K562 (cell line): Measurements from ENCODE around the gene HIPK1. TPM values are rescaled to one million over a fixed set of nuclear protein-coding genes. Genes with fewer than 3 reads are reported as not detected.

Experiments
- ATAC-seq: fragments of 200-7000 bp; cut with Tn5 transposase; 3 replicates; pipeline ENCODE4 v1.9.1; 2020; ENCODE audit warnings: moderate library complexity
- BruUV-seq: library from RNA; stranded (reverse); fragments of 400-500 nt; replicated peaks from 2 replicates; lab custom pipeline; 2021; lab: Mats Ljungman, UMichigan
- CTCF ChIA-PET: fragments of 300-600 bp; formaldehyde crosslinking; extraction: SDS; loops from one replicate; lab custom pipeline; 2021; ENCODE audit warnings: low intra/inter-chr PET ratio; lab: Yijun Ruan, JAX
- POLR2A ChIA-PET: fragments of 300-600, 350-650 bp; sonication (Branson Sonifier 250); formaldehyde crosslinking; extraction: SDS; loops from one replicate; lab custom pipeline; 2021; ENCODE audit warnings: antibody characterized with exemption, inconsistent platforms; lab: Yijun Ruan, JAX
- DNase-seq, 4 experiments: peaks; one replicate each; pipeline versions ENCODE4 v3.0.0 to v3.0.0-alpha.2; 2011 to 2018; ENCODE audit warnings: low spot score in 3 of 4, mixed read lengths in 3 of 4; ENCODE audit errors: extremely low read depth in 1 of 4
- FAIRE-seq: peaks from 2 replicates; lab custom pipeline; 2011; peaks lifted over from hg19 to GRCh38; lab: Jason Lieb, UNC
- H2AFZ ChIP-seq: 2 replicates; pipeline ENCODE4 v1.6.0; 2011; ENCODE audit warnings: low read depth, low read length, control low read depth, inconsistent platforms
- H3K27ac ChIP-seq: fragments of 200-600 bp; 3 replicates; pipeline ENCODE4 v1.8.0; 2011; ENCODE audit warnings: low read depth, mild to moderate bottlenecking, control low read depth, inconsistent platforms, low read length, moderate library complexity, mixed read lengths; ENCODE audit errors: extremely low read depth
- H3K27me3 ChIP-seq, 2 experiments: fragments of 300-600 bp in 1 of 2; 2 replicates in 1 of 2; 3 replicates in 1 of 2; pipeline versions ENCODE4 v1.6.0 to v1.8.0; 2011; ENCODE audit warnings: inconsistent platforms in 2 of 2, low read length in 2 of 2, mild to moderate bottlenecking in 1 of 2, mixed read lengths in 1 of 2, moderate library complexity in 1 of 2; ENCODE audit not compliant: control insufficient read depth in 2 of 2, insufficient read depth in 2 of 2
- H3K36me3 ChIP-seq: fragments of 300-600 bp; 3 replicates; pipeline ENCODE4 v1.8.0; 2011; ENCODE audit warnings: mild to moderate bottlenecking, low read length, inconsistent platforms; ENCODE audit not compliant: control insufficient read depth, insufficient read depth
- H3K4me1 ChIP-seq, 2 experiments: fragments of 200-600 bp in 1 of 2; replicated peaks in 1 of 2; 2 replicates in 1 of 2; 3 replicates in 1 of 2; pipeline versions ENCODE4 v1.5.1 to v1.8.0; 2011; ENCODE audit warnings: inconsistent platforms in 2 of 2, low read length in 2 of 2, mild to moderate bottlenecking in 1 of 2, mixed read lengths in 1 of 2, moderate library complexity in 1 of 2; ENCODE audit not compliant: control insufficient read depth in 2 of 2, insufficient read depth in 2 of 2
- H3K4me2 ChIP-seq: 2 replicates; pipeline ENCODE4 v1.6.1; 2011; ENCODE audit warnings: low read length, control low read depth, inconsistent platforms, mixed read lengths; ENCODE audit not compliant: insufficient read depth
- H3K4me3 ChIP-seq: fragments of 200-600 bp; sonication (generic), shearing (Covaris generic); 2 replicates; pipeline ENCODE4 v1.5.1; 2016; ENCODE audit warnings: control low read depth, inconsistent platforms
- H3K79me2 ChIP-seq: fragments of 200-600 bp; 3 replicates; pipeline ENCODE4 v1.8.0; 2011; ENCODE audit warnings: low read length, inconsistent platforms; ENCODE audit not compliant: control insufficient read depth, insufficient read depth
- H3K9ac ChIP-seq, 2 experiments: 2 replicates each; pipeline versions ENCODE4 v1.6.0 to v1.6.1; 2011; ENCODE audit warnings: low read depth in 2 of 2, low read length in 2 of 2, control low read depth in 1 of 2, inconsistent platforms in 1 of 2, mild to moderate bottlenecking in 1 of 2, mixed read lengths in 1 of 2; ENCODE audit not compliant: insufficient read depth in 1 of 2
- H3K9me1 ChIP-seq: one replicate; pipeline ENCODE4 v1.6.0; 2011; ENCODE audit warnings: inconsistent platforms, mild to moderate bottlenecking, low read length, moderate library complexity; ENCODE audit not compliant: control insufficient read depth, insufficient read depth
- H3K9me3 ChIP-seq: replicated peaks from 2 replicates; pipeline ENCODE4 v1.5.1; 2011; ENCODE audit warnings: low read depth, low read length, inconsistent platforms; ENCODE audit not compliant: control insufficient read depth, insufficient read depth
- H4K20me1 ChIP-seq: replicated peaks from 2 replicates; pipeline ENCODE4 v1.6.1; 2011; ENCODE audit warnings: low read length, inconsistent platforms, mixed read lengths; ENCODE audit not compliant: control insufficient read depth, insufficient read depth
- CTCF ChIP-seq, 3 experiments: IDR thresholded peaks in 2 of 3; conservative IDR thresholded peaks in 1 of 3; 2 replicates each; pipeline ENCODE4 v1.5.1; 2011 to 2012; ENCODE audit warnings: low read length in 3 of 3, mild to moderate bottlenecking in 3 of 3, control low read depth in 2 of 3, improper control_type of control experiment in 1 of 3, inconsistent platforms in 1 of 3, low read depth in 1 of 3, mixed read lengths in 1 of 3, moderate library complexity in 1 of 3; ENCODE audit not compliant: insufficient read depth in 2 of 3
- FOXP1 ChIP-seq: sonication (generic); formaldehyde crosslinking; IDR thresholded peaks from 2 replicates; pipeline ENCODE4 v1.8.0; 2022; ENCODE audit warnings: mild to moderate bottlenecking, missing genetic modification reagents
- GMEB1 ChIP-seq: fragments of 250-450 bp; sonication (Bioruptor Pico); IDR thresholded peaks from 2 replicates; pipeline ENCODE4 v1.4.0; 2020; ENCODE audit warnings: mild to moderate bottlenecking
- KLF16 ChIP-seq: IDR thresholded peaks from 2 replicates; pipeline ENCODE4 v1.6.1; 2016; ENCODE audit warnings: antibody characterized with exemption
- PRMT5 ChIP-seq: sonication (generic); formaldehyde crosslinking; IDR thresholded peaks from 2 replicates; pipeline ENCODE4 v1.5.0; 2020; ENCODE audit warnings: missing genetic modification reagents
- RHOXF2B ChIP-seq: fragments of 250-450 bp; sonication (Bioruptor Pico); conservative IDR thresholded peaks from 2 replicates; pipeline ENCODE4 v1.5.1; 2021
- SLC30A9 ChIP-seq: fragments of 250-450 bp; sonication (Bioruptor Pico); IDR thresholded peaks from 2 replicates; pipeline ENCODE4 v1.8.0; 2022; ENCODE audit warnings: mild to moderate bottlenecking, moderate library complexity
- SP2 ChIP-seq: IDR thresholded peaks from 2 replicates; pipeline ENCODE4 v1.6.1; 2011; ENCODE audit warnings: mild to moderate bottlenecking, low read depth, low read length, moderate library complexity; ENCODE audit not compliant: poor library complexity, severe bottlenecking; ENCODE audit errors: extremely low read depth
- TAF1 ChIP-seq: IDR thresholded peaks from 2 replicates; pipeline ENCODE4 v1.6.1; 2011; ENCODE audit warnings: mild to moderate bottlenecking, low read length, moderate library complexity; ENCODE audit not compliant: insufficient read depth, control insufficient read depth, severe bottlenecking; ENCODE audit errors: extremely low read depth
- ZFP1 ChIP-seq: fragments of 450-650 bp; formaldehyde crosslinking; IDR thresholded peaks from 2 replicates; pipeline ENCODE4 v1.4.0; 2020; ENCODE audit warnings: mild to moderate bottlenecking, mixed read lengths
- ZNF347 ChIP-seq: fragments of 450-650 bp; formaldehyde crosslinking; IDR thresholded peaks from 2 replicates; pipeline ENCODE4 v1.4.0; 2020; ENCODE audit warnings: low read depth, mild to moderate bottlenecking, moderate library complexity
- ZNF354B ChIP-seq: fragments of 250-450 bp; sonication (Bioruptor Pico); IDR thresholded peaks from 2 replicates; pipeline ENCODE4 v1.4.0; 2020
- ZNF707 ChIP-seq: fragments of 250-450 bp; sonication (Bioruptor Pico); conservative IDR thresholded peaks from 2 replicates; pipeline ENCODE4 v1.8.0; 2022; ENCODE audit warnings: inconsistent platforms, mild to moderate bottlenecking, moderate library complexity
- WGBS: fragments of 100-300 bp; shearing (Covaris generic); methylation state at CpG from one replicate; pipeline ENCODE4 v1.1.6; 2016; ENCODE audit warnings: low coverage, mixed read lengths; ENCODE audit not compliant: insufficient coverage; ENCODE audit errors: missing lambda C conversion rate; 5-methylcytosine and 5-hydroxymethylcytosine counted together
- in situ Hi-C: fragments of 300-500 bp; cut with MboI; formaldehyde crosslinking; loops from 4 replicates; pipeline ENCODE4 v1.15.0; 2018; ENCODE audit warnings: inconsistent platforms, mixed read lengths
- intact Hi-C: fragments of 100-400 bp; cut with micrococcal nuclease; formaldehyde crosslinking; loops from 2 replicates; pipeline ENCODE4 v1.14.2; 2022
- polyA plus RNA-seq, 8 experiments: library from polyadenylated mRNA; depleted of rRNA in 4 of 8; stranded (reverse) in 5 of 8; unstranded in 3 of 8; fragments of >200 nt; fragmentation: Nextera tagmentation in 2 of 8; fragmentation: Illumina TruSeq in 1 of 8; extraction: Ambion mirVana in 2 of 8; extraction: Trizol in 1 of 8; gene quantifications; 2 replicates each; pipeline versions ENCODE4 v1.2.1 to v1.2.3, GENCODE V29; 2011 to 2014; ENCODE audit warnings: inconsistent platforms in 1 of 8, missing spikeins in 1 of 8
- total RNA-seq, 7 experiments: library from RNA; depleted of rRNA in 6 of 7; stranded (reverse); fragments of >200 nt in 6 of 7; fragmentation: Illumina TruSeq in 2 of 7; extraction: Trizol in 2 of 7; gene quantifications; 2 replicates each; pipeline versions ENCODE4 v1.2.1 to v1.2.3, GENCODE V29; 2011 to 2021; ENCODE audit warnings: low replicate concordance in 1 of 7
- TF ChIP-seq, protein P1 (sequence below): IDR thresholded peaks from 2 replicates; pipeline ENCODE4 v1.6.1; 2016; ENCODE audit warnings: missing genetic modification characterization, missing compliant biosample characterization
- TF ChIP-seq, protein P2 (sequence below): fragments of 200-800 bp; sonication (Bioruptor generic); IDR thresholded peaks from 2 replicates; pipeline ENCODE4 v1.6.1; 2017; ENCODE audit warnings: missing genetic modification characterization, missing compliant biosample characterization

HIPK1 gene
- total and polyA plus RNA-seq, 9 of the 15 experiments (the other 6 are each of a cell fraction or from before 2014, with no cell fraction given): 10.0 to 57.9 (median 29.6) TPM

- Histone ChIP-seq H3K36me3 (peaks cover 10% of the 10 kb centered on the region), H2AFZ (no peak overlapping the region), H3K27ac (no peak overlapping the region), H3K4me1 (peaks cover 25 to 52% of the 10 kb centered on the region in 2 experiments; a peak in 4 of 5 replicates), H3K9ac (no peak overlapping the region), H3K4me3 (no peak overlapping the region), H3K9me3 (no peaks in the 10 kb centered on the region), H3K27me3 (no peaks in the 10 kb centered on the region), H3K79me2 (peaks cover 24% of the 10 kb centered on the region), H3K4me2 (no peak overlapping the region), H4K20me1 (no peaks in the 10 kb centered on the region), H3K9me1 (peaks cover 3% of the 10 kb centered on the region)
- CTCF ChIA-PET: no interaction called here
- 40% methylated on average over 2 of the region's 2 CpGs for WGBS
- POLR2A ChIA-PET: interaction anchor here (1.4 to 6.5 kb wide), 3 partner anchors 9 to 12 kb away, joined by 4 to 64 read pairs (median 4); partner anchors contain the start of genes DCLRE1B and HIPK1
- intact Hi-C loops: no loop called here
- DNase-seq (no peak), ATAC-seq (no peak), FAIRE-seq (no peak)
- in situ Hi-C loops: no loop called here
- no TSS peak for BruUV-seq
- TF ChIP-seq PRMT5 (CRISPR knock-in tag): no peak
- TF ChIP-seq GMEB1 (CRISPR knock-in tag): no peak
- TF ChIP-seq SP2: no peak
- TF ChIP-seq, protein P1, sequence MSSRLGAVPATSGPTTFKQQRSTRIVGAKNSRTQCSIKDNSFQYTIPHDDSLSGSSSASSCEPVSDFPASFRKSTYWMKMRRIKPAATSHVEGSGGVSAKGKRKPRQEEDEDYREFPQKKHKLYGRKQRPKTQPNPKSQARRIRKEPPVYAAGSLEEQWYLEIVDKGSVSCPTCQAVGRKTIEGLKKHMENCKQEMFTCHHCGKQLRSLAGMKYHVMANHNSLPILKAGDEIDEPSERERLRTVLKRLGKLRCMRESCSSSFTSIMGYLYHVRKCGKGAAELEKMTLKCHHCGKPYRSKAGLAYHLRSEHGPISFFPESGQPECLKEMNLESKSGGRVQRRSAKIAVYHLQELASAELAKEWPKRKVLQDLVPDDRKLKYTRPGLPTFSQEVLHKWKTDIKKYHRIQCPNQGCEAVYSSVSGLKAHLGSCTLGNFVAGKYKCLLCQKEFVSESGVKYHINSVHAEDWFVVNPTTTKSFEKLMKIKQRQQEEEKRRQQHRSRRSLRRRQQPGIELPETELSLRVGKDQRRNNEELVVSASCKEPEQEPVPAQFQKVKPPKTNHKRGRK: no peak
- TF ChIP-seq CTCF (IDR thresholded peaks at IDR 0.05 in 2 of 3, conservative IDR thresholded peaks at IDR 0.05 in 1 of 3; ENCODE audit: insufficient read depth in 2 of 3, low read depth in 1 of 3, low read length in 3 of 3): no peak
- no peak for TF ChIP-seq ZNF354B (CRISPR knock-in tag)
- no peak for TF ChIP-seq ZNF707
- no peak for TF ChIP-seq KLF16
- no peak for TF ChIP-seq SLC30A9 (CRISPR knock-in tag)
- no peak for TF ChIP-seq ZNF347
- no peak for TF ChIP-seq TAF1
- TF ChIP-seq ZFP1 (CRISPR knock-in tag): no peak
- TF ChIP-seq FOXP1 (CRISPR knock-in tag): no peak
- TF ChIP-seq RHOXF2B (CRISPR knock-in tag): no peak
- TF ChIP-seq, protein P2, sequence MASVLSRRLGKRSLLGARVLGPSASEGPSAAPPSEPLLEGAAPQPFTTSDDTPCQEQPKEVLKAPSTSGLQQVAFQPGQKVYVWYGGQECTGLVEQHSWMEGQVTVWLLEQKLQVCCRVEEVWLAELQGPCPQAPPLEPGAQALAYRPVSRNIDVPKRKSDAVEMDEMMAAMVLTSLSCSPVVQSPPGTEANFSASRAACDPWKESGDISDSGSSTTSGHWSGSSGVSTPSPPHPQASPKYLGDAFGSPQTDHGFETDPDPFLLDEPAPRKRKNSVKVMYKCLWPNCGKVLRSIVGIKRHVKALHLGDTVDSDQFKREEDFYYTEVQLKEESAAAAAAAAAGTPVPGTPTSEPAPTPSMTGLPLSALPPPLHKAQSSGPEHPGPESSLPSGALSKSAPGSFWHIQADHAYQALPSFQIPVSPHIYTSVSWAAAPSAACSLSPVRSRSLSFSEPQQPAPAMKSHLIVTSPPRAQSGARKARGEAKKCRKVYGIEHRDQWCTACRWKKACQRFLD: no peak
Measured at GRCh38 chr1:113917400-113918082, 11.6 kb upstream of the HIPK1 start.
